ENCODE measurements around the gene GAA. TPM values are rescaled to one million over a fixed set of nuclear protein-coding genes. Genes with fewer than 3 reads are reported as not detected.
A peak's percentile ranks its signal among the peaks of the same experiment; 100 is the strongest.

Gene GAA
- total and polyA plus RNA-seq, 2 of the 4 experiments (the other 2 are of a cell fraction), result 2.2 to 14.8 TPM

- POLR2A ChIA-PET (ENCODE audit: unreplicated experiment), result no interaction called here
- peaks cover 2% of the 10 kb centered on the region for H3K4me1 ChIP-seq (ENCODE audit: control insufficient read depth, insufficient read depth, low read length)
- H2BK20ac ChIP-seq (ENCODE audit: low read depth, low read length), result no peak overlapping the region
- H2AK5ac ChIP-seq (ENCODE audit: low read depth, low read length), result no peak overlapping the region
- H3K36me3 ChIP-seq (ENCODE audit: control insufficient read depth, insufficient read depth, low read length), result no peaks in the 10 kb centered on the region
- peaks cover 2% of the 10 kb centered on the region for H3K27me3 ChIP-seq (ENCODE audit: control insufficient read depth, insufficient read depth, low read length)
- no peak overlapping the region for H2BK120ac ChIP-seq (ENCODE audit: low read depth, low read length)
- peaks cover 4% of the 10 kb centered on the region for H3K9me1 ChIP-seq (ENCODE audit: insufficient read depth, low read length)
- no peak overlapping the region for H3K56ac ChIP-seq (ENCODE audit: extremely low read depth, insufficient read depth, low read length)
- no peak overlapping the region for H4K91ac ChIP-seq (ENCODE audit: insufficient read depth, low read depth, low read length)
- no peak overlapping the region for H3K4me3 ChIP-seq (ENCODE audit: insufficient read depth, low read depth, low read length)
- dilution Hi-C loops (cut with HindIII; ENCODE audit: low sequenced_read_pairs, unreplicated experiment), result no loop called here
- in situ Hi-C loops (cut with MboI; ENCODE audit: low sequenced_read_pairs), result no loop called here
- peak overlapping the region; percentile 33 for H2AFZ ChIP-seq (replicated peaks; ENCODE audit: low read length, poor library complexity)
- H3K14ac ChIP-seq (replicated peaks; ENCODE audit: low read depth, low read length), result no peak overlapping the region
- H3K4me2 ChIP-seq (ENCODE audit: low read depth, low read length), result no peak overlapping the region
- no peak overlapping the region for H4K8ac ChIP-seq (ENCODE audit: low read depth in 2 of 2, low read length in 2 of 2)
- no peak for ATAC-seq (ENCODE audit: low read depth)
- H2BK5ac ChIP-seq (ENCODE audit: low read depth, low read length, poor library complexity, severe bottlenecking), result no peak overlapping the region
- no peak for DNase-seq
- H3K18ac ChIP-seq (ENCODE audit: low read depth, low read length), result no peak overlapping the region
- no peak overlapping the region for H3K9ac ChIP-seq (ENCODE audit: low read depth, low read length)
- no peak overlapping the region for H4K5ac ChIP-seq (ENCODE audit: low read depth, low read length)
- no peak overlapping the region for H3K27ac ChIP-seq (ENCODE audit: insufficient read depth, low read length)
- BruUV-seq (replicated peaks), result no TSS peak
- peak overlapping the region; percentile 52 for H2AK9ac ChIP-seq (replicated peaks; ENCODE audit: low read depth, low read length, poor library complexity)
- peaks cover 0 to 7% of the 10 kb centered on the region in 2 experiments; a peak in 3 of 4 replicates for H3K79me1 ChIP-seq (ENCODE audit: low read depth in 1 of 2, low read length in 2 of 2)
- 68% methylated on average over 8 of the region's 17 CpGs; no CpG with 5 or more reads in 1 of the 2 experiments for WGBS, 2 experiments (ENCODE audit: extremely low coverage in 2 of 2, insufficient read length in 1 of 2)
- H3K23ac ChIP-seq (ENCODE audit: low read depth, low read length), result no peak overlapping the region
- intact Hi-C loops (cut with micrococcal nuclease), result no loop called here
- no peaks in the 10 kb centered on the region for H4K20me1 ChIP-seq (ENCODE audit: insufficient read depth, low read length)
- CTCF ChIA-PET, result no interaction called here
- no peak overlapping the region for H2BK15ac ChIP-seq (ENCODE audit: low read depth, low read length)
- no peak overlapping the region for H3K4ac ChIP-seq (ENCODE audit: low read depth, low read length)
- H3K9me3 ChIP-seq (ENCODE audit: control insufficient read depth, insufficient read depth, low read length), result no peaks in the 10 kb centered on the region
- TF ChIP-seq, protein P1, sequence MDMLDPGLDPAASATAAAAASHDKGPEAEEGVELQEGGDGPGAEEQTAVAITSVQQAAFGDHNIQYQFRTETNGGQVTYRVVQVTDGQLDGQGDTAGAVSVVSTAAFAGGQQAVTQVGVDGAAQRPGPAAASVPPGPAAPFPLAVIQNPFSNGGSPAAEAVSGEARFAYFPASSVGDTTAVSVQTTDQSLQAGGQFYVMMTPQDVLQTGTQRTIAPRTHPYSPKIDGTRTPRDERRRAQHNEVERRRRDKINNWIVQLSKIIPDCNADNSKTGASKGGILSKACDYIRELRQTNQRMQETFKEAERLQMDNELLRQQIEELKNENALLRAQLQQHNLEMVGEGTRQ (IDR thresholded peaks at IDR 0.05; ENCODE audit: low read depth, low read length), result no peak
- no peak for TF ChIP-seq SMC3 (IDR thresholded peaks at IDR 0.05; ENCODE audit: low read depth, low read length)
- TF ChIP-seq MAFK (IDR thresholded peaks at IDR 0.05; ENCODE audit: low read depth, low read length), result no peak
- TF ChIP-seq POLR2A (IDR thresholded peaks at IDR 0.05; ENCODE audit: low read depth, low read length), result no peak
- TF ChIP-seq CEBPB (IDR thresholded peaks at IDR 0.05; ENCODE audit: low read depth, low read length), result no peak
- TF ChIP-seq CHD1 (IDR thresholded peaks at IDR 0.05; ENCODE audit: low read depth, low read length), result no peak
- no peak for TF ChIP-seq RFX5 (IDR thresholded peaks at IDR 0.05; ENCODE audit: low read depth, low read length)
- no peak for TF ChIP-seq MAZ (IDR thresholded peaks at IDR 0.05; ENCODE audit: borderline replicate concordance, low read depth, low read length)
- TF ChIP-seq CTCF (conservative IDR thresholded peaks at IDR 0.05; ENCODE audit: low read depth, low read length), result no peak
- no peak for TF ChIP-seq MXI1 (IDR thresholded peaks at IDR 0.05; ENCODE audit: borderline replicate concordance, low read depth, low read length)
- TF ChIP-seq RCOR1 (IDR thresholded peaks at IDR 0.05; ENCODE audit: insufficient replicate concordance, low read length), result no peak
- no peak for TF ChIP-seq ELK1 (IDR thresholded peaks at IDR 0.05; ENCODE audit: borderline replicate concordance, low read depth, low read length)
- no peak for TF ChIP-seq BHLHE40 (IDR thresholded peaks at IDR 0.05; ENCODE audit: low read depth, low read length)
- TF ChIP-seq RAD21 (IDR thresholded peaks at IDR 0.05; ENCODE audit: low read length), result no peak
- no peak for TF ChIP-seq NFE2L2 (IDR thresholded peaks at IDR 0.05; ENCODE audit: low read depth, low read length)
- TF ChIP-seq FOS (IDR thresholded peaks at IDR 0.05; ENCODE audit: low read depth, low read length), result no peak
Measured at GRCh38 chr17:80097127-80097621, 4.2 kb upstream of the GAA start.
